Measurements from ENCODE around the gene MTAP.

DNA sequence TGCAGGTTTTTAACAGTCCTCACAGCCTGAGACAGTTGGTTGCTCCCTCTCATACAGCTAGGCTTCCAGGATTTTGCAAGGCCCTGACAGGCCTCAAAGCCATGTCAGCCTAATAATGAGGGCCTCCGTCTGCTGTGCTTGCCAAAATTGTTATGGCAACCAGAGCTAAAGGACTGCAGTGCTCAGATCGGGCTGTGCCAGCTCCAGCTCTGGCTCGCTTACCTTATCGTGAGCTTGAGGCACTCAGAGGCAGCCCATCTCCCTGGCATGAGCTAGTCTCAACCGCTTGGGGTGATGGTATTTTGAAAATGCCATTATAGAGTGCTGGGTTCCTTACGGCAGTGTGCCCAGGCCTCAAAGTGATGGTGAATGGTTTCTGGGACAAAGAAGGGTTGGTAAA is 8.4 kb downstream of the MTAP start:
- no peak for TF ChIP-seq EZH2 (IDR thresholded peaks at IDR 0.05; ENCODE audit: borderline replicate concordance, low read depth, low read length, severe bottlenecking)
- TF ChIP-seq, protein P1, sequence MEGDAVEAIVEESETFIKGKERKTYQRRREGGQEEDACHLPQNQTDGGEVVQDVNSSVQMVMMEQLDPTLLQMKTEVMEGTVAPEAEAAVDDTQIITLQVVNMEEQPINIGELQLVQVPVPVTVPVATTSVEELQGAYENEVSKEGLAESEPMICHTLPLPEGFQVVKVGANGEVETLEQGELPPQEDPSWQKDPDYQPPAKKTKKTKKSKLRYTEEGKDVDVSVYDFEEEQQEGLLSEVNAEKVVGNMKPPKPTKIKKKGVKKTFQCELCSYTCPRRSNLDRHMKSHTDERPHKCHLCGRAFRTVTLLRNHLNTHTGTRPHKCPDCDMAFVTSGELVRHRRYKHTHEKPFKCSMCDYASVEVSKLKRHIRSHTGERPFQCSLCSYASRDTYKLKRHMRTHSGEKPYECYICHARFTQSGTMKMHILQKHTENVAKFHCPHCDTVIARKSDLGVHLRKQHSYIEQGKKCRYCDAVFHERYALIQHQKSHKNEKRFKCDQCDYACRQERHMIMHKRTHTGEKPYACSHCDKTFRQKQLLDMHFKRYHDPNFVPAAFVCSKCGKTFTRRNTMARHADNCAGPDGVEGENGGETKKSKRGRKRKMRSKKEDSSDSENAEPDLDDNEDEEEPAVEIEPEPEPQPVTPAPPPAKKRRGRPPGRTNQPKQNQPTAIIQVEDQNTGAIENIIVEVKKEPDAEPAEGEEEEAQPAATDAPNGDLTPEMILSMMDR (IDR thresholded peaks at IDR 0.05; ENCODE audit: borderline replicate concordance, extremely low read depth, low read length, poor library complexity, severe bottlenecking): no peak
